AG10803 (cell line): ENCODE measurements around the gene BCAR3.
"Not testable (repeated sequence)": the region's sequence is repeated elsewhere in the genome, so short reads cannot be mapped to it uniquely, and the experiment has no call there.

ENCODE experiments used
- DNase-seq: peaks from one replicate; pipeline ENCODE4 v3.0.0; 2010; ENCODE audit warnings: low read depth
- H3K4me3 ChIP-seq: 2 replicates; pipeline ENCODE4 v1.5.1; 2011; ENCODE audit warnings: mild to moderate bottlenecking, low read length, control low read depth
- TF ChIP-seq, protein P1 (sequence below): conservative IDR thresholded peaks from 2 replicates; pipeline ENCODE4 v1.5.1; 2011; ENCODE audit warnings: mild to moderate bottlenecking, low read length, control low read depth, inconsistent platforms

The BCAR3 gene

DNA sequence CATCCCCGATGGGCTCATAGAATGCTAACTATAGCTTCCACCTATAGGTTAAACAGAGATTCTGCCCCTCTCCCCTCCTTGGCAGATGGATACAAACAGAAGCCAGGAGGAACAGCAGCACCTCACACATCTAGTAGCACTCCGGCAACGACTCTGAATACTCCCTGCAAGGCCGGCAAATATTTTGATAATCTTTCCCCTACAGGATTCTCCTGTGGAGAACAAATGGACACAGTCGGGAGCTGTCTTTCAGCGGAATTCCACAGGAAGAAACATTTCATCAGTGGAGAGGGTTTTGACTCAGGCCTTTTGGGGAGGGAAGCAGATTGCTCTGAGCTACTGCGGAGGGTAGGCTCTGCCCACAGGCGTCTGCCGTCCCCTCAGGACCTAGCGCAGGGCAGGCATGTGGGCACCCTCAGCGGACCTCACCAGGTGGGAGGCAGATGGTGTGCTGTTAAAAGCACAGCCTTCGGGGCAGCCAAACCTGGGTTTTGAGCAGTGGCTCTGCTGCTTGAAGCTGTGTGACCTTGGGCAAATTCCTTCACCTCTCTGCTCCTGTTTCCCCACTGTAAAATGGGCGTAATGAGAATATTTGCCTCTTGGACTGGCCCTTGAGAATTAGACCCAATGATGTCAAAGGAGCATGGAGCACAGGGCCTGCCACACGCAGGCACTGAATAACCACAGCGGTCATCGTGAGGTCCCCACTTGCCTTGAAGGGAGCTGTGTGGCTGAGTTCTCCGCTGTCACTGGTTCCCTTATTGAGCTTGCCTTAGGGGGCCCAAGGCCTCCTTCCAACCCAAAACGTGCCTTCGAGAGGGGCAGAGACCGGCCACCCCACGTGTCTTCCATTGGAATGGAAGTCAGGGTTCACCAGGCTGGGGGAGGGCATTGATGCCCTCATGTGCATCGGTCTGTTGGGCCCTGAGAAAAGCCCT, 19.2 kb upstream of the BCAR3 start:
- no peak for DNase-seq
- H3K4me3 ChIP-seq = no peak overlapping the region
- TF ChIP-seq, protein P1, sequence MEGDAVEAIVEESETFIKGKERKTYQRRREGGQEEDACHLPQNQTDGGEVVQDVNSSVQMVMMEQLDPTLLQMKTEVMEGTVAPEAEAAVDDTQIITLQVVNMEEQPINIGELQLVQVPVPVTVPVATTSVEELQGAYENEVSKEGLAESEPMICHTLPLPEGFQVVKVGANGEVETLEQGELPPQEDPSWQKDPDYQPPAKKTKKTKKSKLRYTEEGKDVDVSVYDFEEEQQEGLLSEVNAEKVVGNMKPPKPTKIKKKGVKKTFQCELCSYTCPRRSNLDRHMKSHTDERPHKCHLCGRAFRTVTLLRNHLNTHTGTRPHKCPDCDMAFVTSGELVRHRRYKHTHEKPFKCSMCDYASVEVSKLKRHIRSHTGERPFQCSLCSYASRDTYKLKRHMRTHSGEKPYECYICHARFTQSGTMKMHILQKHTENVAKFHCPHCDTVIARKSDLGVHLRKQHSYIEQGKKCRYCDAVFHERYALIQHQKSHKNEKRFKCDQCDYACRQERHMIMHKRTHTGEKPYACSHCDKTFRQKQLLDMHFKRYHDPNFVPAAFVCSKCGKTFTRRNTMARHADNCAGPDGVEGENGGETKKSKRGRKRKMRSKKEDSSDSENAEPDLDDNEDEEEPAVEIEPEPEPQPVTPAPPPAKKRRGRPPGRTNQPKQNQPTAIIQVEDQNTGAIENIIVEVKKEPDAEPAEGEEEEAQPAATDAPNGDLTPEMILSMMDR = no peak

DNA sequence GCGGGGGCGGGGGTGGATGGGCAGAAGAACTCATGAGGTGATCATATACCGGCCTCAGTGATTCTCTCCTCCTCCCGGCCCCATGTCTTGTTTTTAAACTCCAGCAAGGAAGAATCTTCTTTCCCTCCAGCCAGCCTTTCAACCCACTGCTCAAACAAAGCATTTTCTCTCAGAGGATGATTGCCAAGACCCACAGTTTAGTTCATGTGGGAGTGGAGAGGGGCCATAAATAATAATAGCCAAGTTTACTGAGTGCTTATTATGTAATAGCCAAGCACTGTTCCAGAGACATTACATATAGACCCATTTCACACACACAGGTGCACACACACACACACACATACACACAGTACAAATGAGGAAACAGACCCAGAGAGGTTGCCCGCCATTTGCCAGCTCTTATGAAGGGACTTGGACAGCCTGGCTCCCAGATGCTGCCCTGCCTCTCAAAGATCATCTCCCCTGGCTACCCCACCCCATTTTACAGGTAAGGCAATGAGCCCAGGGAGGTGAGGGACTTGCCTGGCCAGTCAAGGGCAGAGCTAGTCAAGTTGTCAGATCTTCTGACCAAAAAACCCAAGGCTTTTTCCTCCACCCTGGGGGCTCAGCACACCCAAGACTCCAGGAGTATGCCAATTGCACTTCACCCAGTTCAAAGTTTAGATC, 18.0 kb upstream of the BCAR3 start:
- no peak for DNase-seq
- H3K4me3 ChIP-seq = no peak overlapping the region
- TF ChIP-seq, protein P1 = no peak

DNA sequence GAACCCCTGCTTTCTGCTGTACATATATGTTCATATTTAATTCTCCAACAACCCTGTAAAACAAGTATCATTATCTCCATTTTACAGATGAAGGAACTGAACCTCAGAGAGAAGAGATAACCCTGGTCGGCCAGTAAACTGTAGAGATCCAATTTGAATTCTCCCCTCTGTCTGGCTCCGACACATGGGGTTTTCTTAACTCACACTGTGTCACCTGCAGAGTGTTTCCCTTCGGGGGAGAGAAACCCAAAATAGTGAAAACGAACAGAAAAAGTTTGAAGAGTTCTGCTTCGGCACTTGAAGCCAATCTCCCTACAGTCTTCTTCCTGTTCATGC, 17.4 kb upstream of the BCAR3 start:
- no peak overlapping the region for H3K4me3 ChIP-seq
- DNase-seq = no peak
- TF ChIP-seq, protein P1 = no peak

DNA sequence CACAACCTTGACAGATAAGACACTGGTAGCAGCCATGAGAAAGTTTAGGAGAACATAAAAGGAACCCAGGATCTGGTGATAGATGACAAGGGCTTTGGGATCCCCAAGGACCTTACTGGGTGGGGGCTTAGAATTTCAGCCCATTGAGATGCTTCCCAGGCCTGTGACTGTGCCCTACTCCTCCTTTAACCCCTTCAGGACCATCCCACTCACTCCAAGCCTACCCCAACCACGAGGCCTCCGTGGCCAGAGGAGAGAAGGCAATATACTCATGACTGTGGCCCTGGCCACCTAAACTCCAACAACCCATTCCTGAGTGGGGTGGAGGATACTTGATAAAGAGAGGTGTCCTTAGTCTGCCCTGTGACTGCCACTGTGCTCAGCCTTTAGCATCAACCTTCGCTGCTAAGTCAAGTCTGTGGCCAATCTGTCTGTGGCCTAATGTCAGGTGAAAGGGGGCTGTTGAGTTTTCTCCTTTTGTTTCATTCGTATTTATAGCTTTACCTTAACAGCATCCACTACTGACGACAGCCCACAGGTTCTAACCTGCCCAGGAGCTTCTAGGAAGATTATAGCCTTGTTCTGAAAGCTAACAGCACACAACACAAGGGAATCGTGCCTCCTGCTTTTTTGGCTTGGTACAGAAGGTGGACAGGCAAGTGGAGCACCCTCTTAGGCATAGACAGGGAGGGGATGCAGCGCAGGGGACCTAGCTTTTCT, 16.9 kb upstream of the BCAR3 start:
- DNase-seq = no peak
- H3K4me3 ChIP-seq = no peak overlapping the region
- TF ChIP-seq, protein P1 = no peak

DNA sequence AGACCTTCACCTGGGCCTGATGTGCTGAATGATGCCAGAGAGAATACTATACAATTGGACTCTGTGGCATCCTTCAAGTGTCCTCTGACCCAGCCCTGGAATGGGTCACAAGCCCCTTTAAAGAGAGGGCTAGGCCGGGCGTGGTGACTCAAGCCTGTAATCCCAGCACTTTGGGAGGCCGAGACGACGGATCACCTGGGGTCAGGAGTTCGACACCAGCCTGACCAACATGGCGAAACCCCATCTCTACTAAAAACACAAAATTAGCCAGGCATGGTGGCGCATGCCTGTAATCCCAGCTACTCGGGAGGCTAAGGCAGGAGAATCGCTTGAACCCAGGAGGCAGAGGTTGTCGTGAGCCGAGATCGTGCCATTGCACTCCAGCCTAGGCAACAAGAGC, 15.9 kb upstream of the BCAR3 start:
- not testable (repeated sequence) for DNase-seq, H3K4me3 ChIP-seq

DNA sequence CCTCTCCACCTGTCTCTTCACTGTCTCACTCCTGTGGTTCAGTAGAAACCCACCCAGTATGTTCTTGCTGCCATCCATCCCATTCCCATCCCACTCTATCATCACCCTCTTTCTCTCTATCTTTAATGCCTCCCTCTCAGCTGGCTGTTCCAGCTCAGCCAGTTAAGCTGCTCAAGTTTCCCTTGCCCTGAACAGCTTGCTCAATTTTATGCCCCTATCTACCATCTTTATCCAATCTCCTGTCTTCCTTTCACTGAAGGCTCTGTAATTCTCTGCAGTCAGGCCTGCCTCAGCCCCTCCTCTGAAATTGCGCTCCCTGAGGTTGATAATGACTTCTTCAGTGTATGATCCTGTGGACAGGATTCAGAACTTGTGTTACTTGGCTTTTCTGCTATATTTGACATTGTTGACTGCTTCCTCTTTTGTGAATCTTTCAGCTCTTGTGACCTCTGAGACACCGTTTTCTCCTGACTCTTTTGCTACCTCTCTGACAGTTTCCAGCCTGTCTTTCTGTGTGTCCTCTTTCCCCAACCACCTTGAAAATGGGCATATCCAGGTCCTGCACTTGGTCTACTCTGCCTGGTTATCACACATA, 13.9 kb upstream of the BCAR3 start:
- no peak for DNase-seq
- H3K4me3 ChIP-seq = no peak overlapping the region
- TF ChIP-seq, protein P1 = no peak

DNA sequence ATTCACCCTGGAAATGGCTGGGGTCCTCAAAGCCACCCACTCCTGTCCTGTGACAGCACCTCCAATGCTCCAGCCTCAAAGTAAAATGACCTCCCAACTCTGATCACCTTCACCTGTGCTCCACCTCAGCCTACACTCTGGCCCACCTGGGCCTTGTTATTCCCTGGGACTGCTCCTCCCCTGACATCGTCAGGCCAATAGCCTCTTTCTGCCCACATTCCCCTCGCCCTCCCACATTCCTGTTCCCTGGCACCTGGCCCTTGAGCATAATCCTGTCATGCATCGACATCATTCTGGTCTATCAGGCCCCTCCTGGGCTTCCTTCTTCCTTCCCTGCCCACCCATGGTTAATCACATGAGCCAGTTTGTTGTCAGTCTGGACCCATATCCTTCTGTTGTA, 13.2 kb upstream of the BCAR3 start:
- TF ChIP-seq, protein P1 = no peak
- no peak overlapping the region for H3K4me3 ChIP-seq
- peak; percentile 38 for DNase-seq
